ENCODE measurements around the gene PCDHGC5.

Gene PCDHGC5

DNA sequence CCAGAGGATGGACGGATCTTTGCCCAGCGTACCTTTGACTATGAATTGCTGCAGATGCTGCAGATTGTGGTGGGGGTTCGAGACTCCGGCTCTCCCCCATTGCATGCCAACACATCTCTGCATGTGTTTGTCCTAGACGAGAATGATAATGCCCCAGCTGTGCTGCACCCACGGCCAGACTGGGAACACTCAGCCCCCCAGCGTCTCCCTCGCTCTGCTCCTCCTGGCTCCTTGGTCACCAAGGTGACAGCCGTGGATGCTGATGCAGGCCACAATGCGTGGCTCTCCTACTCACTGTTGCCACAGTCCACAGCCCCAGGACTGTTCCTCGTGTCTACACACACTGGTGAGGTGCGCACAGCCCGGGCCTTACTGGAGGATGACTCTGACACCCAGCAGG lies 1.9 kb downstream of the PCDHGC5 start:
- in situ Hi-C loops (cut with MboI; ENCODE audit: low sequenced_read_pairs): no loop called here

- in situ Hi-C loops (cut with MboI; ENCODE audit: low sequenced_read_pairs): no loop called here
These were observed 2.7 kb downstream of the PCDHGC5 start for GRCh38 chr5:141491323-141492167.

- in situ Hi-C loops (cut with MboI; ENCODE audit: low sequenced_read_pairs): no loop called here
These were observed 3.4 kb downstream of the PCDHGC5 start for GRCh38 chr5:141492168-141492885.

DNA sequence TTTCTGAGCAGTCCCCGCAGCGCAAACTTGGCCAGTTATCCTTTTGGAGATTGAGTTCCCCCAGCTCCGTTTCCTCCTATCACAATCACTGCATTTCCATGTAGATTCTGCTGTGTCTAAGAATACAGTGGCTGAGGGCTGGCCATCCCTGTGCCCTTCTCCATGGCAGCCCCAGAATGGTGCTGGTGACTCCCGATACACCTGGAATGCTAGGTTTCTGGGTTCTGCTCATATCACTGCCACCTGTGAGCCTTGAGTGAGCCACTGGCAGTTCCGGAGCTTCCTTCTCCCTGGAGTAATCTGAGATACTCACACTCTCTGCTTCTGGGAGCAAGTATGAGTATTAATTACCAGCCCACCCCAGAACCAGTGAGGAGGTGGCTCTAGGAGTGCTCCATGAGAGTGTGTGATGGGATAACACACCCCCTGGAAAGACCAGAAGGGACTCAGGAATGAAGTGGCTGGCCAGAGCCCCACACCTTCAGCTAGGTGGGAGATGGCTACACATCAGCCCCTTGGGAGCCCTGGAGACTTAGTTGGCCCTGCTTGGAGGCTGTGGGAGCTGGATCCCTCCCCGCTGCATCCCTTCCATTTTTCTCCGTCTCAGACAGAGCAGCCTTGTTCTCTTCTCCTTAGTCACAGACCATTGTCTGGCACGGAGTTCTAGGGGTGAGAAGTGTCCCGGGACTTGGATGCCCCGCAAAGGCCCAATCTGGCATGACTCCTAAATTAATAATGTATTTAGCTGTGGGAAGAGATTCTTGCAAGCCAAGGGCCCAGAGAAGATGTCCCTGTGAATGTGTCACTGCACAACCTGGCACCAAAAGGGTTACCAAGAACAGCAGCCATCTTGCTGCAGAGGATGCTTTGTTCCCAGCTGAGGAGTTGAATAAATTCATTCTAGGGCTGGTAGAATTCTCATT lies 4.9 kb downstream of the PCDHGC5 start:
- in situ Hi-C loops (cut with MboI; ENCODE audit: low sequenced_read_pairs): no loop called here

DNA sequence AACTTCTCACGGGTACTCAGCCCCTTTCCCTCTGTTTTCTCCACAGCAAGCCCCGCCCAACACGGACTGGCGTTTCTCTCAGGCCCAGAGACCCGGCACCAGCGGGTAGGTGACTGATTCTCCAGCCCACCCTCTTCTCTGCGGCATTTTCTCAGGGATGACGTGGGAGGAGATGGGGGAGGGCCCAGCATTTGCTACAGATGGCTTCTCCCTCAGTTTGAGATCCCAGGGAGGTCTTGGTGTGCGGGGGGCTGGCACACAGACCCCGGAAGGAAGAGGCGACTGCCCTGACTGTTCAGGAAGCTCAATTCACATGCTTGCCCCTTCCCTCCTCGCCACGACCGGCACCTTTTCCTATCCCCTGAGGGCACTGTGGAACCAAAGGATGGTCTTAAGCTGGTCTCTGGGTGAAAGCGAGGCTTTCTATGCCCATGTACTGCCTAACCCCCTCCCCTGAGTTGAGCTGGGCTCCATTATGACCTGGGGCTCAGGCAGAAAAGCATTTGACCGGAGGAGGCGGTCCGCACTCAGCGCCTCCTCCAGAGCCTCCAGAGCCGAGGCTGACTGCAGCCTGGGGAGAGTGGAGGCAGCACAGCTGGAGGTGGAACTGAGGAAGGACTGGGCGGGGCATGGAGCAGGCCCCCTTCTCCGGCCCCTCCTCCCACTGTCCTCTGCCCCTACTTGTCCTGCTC lies 6.0 kb downstream of the PCDHGC5 start:
- in situ Hi-C loops (cut with MboI; ENCODE audit: low sequenced_read_pairs): no loop called here

GRCh38 chr5:141495453-141495811 lies 6.6 kb downstream of the PCDHGC5 start:
- in situ Hi-C loops (cut with MboI; ENCODE audit: low sequenced_read_pairs): no loop called here

GRCh38 chr5:141496038-141496437 lies 7.2 kb downstream of the PCDHGC5 start:
- in situ Hi-C loops (cut with MboI; ENCODE audit: low sequenced_read_pairs): no loop called here

DNA sequence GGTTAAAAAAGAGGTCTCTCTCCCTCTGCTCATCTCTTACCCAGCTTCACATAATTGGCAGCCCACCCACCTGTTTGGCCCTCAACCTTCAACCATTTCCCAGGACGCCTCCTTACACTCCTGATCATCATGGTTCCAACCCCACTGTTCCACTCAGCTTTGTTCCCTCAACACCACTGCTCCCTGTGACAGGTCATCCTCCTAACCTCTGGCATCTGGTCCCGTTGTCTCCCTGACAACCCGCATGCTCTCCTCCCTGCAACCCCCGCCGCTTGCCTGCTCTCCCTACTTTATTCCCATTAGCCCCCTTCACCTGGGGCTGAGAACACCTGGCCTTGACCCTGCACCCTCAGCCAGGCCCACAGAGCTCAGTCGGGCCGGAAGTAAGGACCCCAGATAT lies 12.9 kb downstream of the PCDHGC5 start:
- in situ Hi-C loops (cut with MboI; ENCODE audit: low sequenced_read_pairs): no loop called here

DNA sequence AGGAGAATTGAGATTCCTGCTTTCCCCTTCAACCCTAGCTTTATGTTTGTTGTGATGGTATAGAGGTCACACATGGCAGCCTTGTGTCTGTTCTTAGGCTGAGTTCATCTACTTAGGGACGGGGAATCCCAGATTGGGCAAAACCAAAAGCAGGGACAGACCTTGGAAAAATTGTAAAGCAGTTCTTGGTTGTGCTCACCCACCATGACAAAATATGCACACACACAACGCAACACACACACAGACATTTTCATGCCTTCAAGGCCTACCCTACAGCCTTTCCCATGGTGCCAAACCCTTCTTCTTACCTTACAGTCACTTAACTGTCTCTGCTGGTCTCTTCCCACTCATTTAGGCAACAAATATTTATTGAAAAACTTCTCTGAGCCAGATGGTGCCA lies 14.8 kb downstream of the PCDHGC5 start:
- in situ Hi-C loops (cut with MboI; ENCODE audit: low sequenced_read_pairs): no loop called here

- in situ Hi-C loops (cut with MboI; ENCODE audit: low sequenced_read_pairs): no loop called here
These were observed 15.3 kb downstream of the PCDHGC5 start for GRCh38 chr5:141504216-141504615.

- in situ Hi-C loops (cut with MboI; ENCODE audit: low sequenced_read_pairs): no loop called here
These were observed 17.7 kb downstream of the PCDHGC5 start for GRCh38 chr5:141506381-141507155.

DNA sequence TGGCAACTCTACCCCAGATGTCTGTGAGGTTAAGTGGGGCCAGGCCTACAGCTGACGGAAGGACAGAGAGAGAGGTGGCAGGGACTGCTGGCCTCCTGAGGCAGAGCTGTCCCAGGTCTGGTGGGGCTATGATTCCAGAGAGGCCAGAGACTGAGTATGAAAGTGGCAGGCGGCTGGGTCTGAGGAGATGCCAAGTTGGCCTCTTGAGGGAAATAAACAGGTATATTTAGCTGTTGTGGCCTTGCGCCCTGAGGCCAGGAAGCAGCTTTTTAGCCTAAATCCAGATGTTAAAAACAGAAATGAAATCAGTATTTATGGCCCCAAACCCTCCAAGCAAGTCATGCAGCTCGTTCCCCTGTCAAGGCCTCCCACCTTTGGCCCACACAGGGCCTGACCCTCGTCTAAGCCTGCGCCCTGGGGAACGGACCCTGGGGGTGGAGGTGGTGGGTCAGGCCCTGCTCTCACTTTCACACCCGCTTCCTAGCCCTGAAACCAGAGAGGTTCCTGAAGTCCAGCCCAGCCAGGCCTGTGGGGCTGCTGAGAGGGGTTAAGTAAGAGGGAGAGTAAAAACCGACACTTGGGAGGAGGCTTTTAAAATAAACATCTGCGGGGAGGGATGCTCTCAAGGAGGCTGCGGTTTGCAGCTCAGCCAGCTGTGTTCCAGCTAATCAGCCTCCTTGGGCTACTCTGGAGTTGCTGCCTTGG lies 18.7 kb downstream of the PCDHGC5 start:
- in situ Hi-C loops (cut with MboI; ENCODE audit: low sequenced_read_pairs): no loop called here

- in situ Hi-C loops (cut with MboI; ENCODE audit: low sequenced_read_pairs): no loop called here
These were observed 19.5 kb downstream of the PCDHGC5 start for GRCh38 chr5:141508440-141508797.

- in situ Hi-C loops (cut with MboI; ENCODE audit: low sequenced_read_pairs): no loop called here
These were observed 20.1 kb downstream of the PCDHGC5 start for GRCh38 chr5:141508798-141509611.

DNA sequence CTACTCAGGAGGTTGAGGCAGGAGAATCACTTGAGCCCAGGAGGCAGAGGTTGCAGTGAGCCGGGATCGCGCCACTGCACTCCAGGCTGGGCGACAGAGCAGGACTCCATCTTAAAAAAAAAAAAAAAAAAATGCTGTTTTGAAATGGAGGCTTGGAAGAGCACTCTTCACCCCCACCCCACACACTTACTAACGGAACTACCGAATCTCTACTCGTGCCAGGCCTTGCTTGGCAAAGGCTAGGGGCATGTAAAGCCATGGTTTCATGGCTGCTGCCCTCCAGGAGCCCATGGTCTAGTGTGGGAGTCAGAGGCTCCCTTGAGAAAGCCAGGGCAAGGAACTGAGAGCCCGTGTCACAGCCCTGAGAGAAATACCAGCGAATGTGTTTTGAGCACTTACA lies 21.3 kb downstream of the PCDHGC5 start:
- in situ Hi-C loops (cut with MboI; ENCODE audit: low sequenced_read_pairs): no loop called here

- in situ Hi-C loops (cut with MboI; ENCODE audit: low sequenced_read_pairs): no loop called here
These were observed 22.1 kb downstream of the PCDHGC5 start for GRCh38 chr5:141510850-141511601.

GRCh38 chr5:141511771-141512325 lies 23.0 kb downstream of the PCDHGC5 start:
- in situ Hi-C loops (cut with MboI; ENCODE audit: low sequenced_read_pairs): no loop called here
